Right cardiac atrium (tissue), 5 donors: Measurements from ENCODE around the gene FAU. TPM values are rescaled to one million over a fixed set of nuclear protein-coding genes. Genes with fewer than 3 reads are reported as not detected.

ENCODE experiments used
- ATAC-seq, 2 donors: fragments of 200-7000 bp; cut with Tn5 transposase; one replicate each; pipeline versions ENCODE4 v1.8.0 to v1.9.1; 2020; ENCODE audit warnings: moderate library complexity in 2 of 2, mild to moderate bottlenecking in 1 of 2
- DNase-seq, 3 donors: peaks; one replicate each; pipeline ENCODE4 v3.0.0-alpha.2; 2020
- H3K27ac ChIP-seq: one replicate; pipeline ENCODE4 v1.5.1; 2013; ENCODE audit warnings: mild to moderate bottlenecking, low read length, control low read depth, moderate library complexity
- H3K27me3 ChIP-seq: one replicate; pipeline ENCODE4 v1.6.1; 2013; ENCODE audit not compliant: control insufficient read depth, insufficient read depth
- H3K4me1 ChIP-seq: one replicate; pipeline ENCODE4 v1.6.1; 2013; ENCODE audit warnings: low read length; ENCODE audit not compliant: control insufficient read depth, insufficient read depth
- H3K4me3 ChIP-seq: one replicate; pipeline ENCODE4 v1.5.1; 2013; ENCODE audit warnings: low read length, control low read depth
- H3K9me3 ChIP-seq: one replicate; pipeline ENCODE4 v1.6.1; 2013; ENCODE audit warnings: low read length; ENCODE audit not compliant: control insufficient read depth
- WGBS: extraction: QIAGEN DNeasy Blood & Tissue Kit; methylation state at CpG from one replicate; pipeline ENCODE4 v1.1.7; 2013; 5-methylcytosine and 5-hydroxymethylcytosine counted together
- intact Hi-C, 4 donors: fragments of 100-400 bp; cut with DNase I; formaldehyde crosslinking; loops; one replicate each; pipeline versions ENCODE4 v1.11.0 to v1.14.0; 2022 to 2023
- polyA plus RNA-seq: library from polyadenylated mRNA; stranded (reverse); fragments of 200-250 nt; gene quantifications from one replicate; pipeline ENCODE4 v1.2.3, GENCODE V29; 2013
- total RNA-seq, 4 donors: library from RNA; stranded (reverse); fragmentation: NEBNext Ultra II Directional; extraction: Animal tissue kit (Norgen Biotek cat#: 25700); gene quantifications; one replicate each; pipeline ENCODE4 v1.2.1, GENCODE V29; 2021
- donor health status: healthy with polysubstance abuse.
- donor health status: DM: no; HTN: yes; CAD: no.
- donor health status: DM: no; HTN: no; CAD: no.
- donor health status: DM: no; HTN: yes; CAD: no; lungs with severe emphysema.
- donor health status: DM: yes; HTN: yes; CAD: no.

The FAU gene
- total and polyA plus RNA-seq, 5 donors: 658 to 797 (median 718) TPM

- WGBS: 67% methylated on average over 4 of the region's 4 CpGs
- intact Hi-C loops: no loop called here
- Histone ChIP-seq H3K27ac (peak overlapping the region; percentile 65), H3K9me3 (no peaks in the 10 kb centered on the region), H3K4me1 (peaks cover 9% of the 10 kb centered on the region), H3K27me3 (no peaks in the 10 kb centered on the region), H3K4me3 (no peak overlapping the region)
- ATAC-seq: no peak
- DNase-seq: peak in 1 of 3 donors; percentile 65
Observed at GRCh38 chr11:65104628-65105027, 17.3 kb downstream of the FAU start.

GRCh38 chr11:65103476-65103875 is 18.5 kb downstream of the FAU start:
- Histone ChIP-seq H3K27ac (peak overlapping the region; percentile 76), H3K4me1 (peaks cover 9% of the 10 kb centered on the region), H3K27me3 (no peaks in the 10 kb centered on the region), H3K9me3 (no peaks in the 10 kb centered on the region), H3K4me3 (no peak overlapping the region)
- DNase-seq (no peak), ATAC-seq (no peak)
- intact Hi-C loops: no loop called here

- DNase-seq (peak in 1 of 3 donors; percentile 62), ATAC-seq (peak; percentile 78 to 83)
- 57% methylated on average over 8 of the region's 8 CpGs for WGBS
- intact Hi-C loops: no loop called here
- H3K27me3 ChIP-seq: no peaks in the 10 kb centered on the region
- no peaks in the 10 kb centered on the region for H3K9me3 ChIP-seq
- H3K27ac ChIP-seq: peak overlapping the region; percentile 88
- peaks cover 9% of the 10 kb centered on the region for H3K4me1 ChIP-seq
- H3K4me3 ChIP-seq: no peak overlapping the region
Observed at GRCh38 chr11:65102142-65103095, 19.5 kb downstream of the FAU start.

GRCh38 chr11:65100674-65101350 is 21.1 kb downstream of the FAU start:
- ATAC-seq: no peak
- Histone ChIP-seq H3K27ac (no peak overlapping the region), H3K9me3 (no peaks in the 10 kb centered on the region), H3K27me3 (no peaks in the 10 kb centered on the region), H3K4me1 (peaks cover 9% of the 10 kb centered on the region), H3K4me3 (no peak overlapping the region)
- WGBS: 73% methylated on average over 6 of the region's 6 CpGs
- intact Hi-C loops: no loop called here
- DNase-seq: no peak

- ATAC-seq (no peak), DNase-seq (no peak)
- H3K27me3 ChIP-seq: no peaks in the 10 kb centered on the region
- H3K27ac ChIP-seq: peak overlapping the region; percentile 92
- WGBS: 35% methylated on average over 8 of the region's 8 CpGs
- peaks cover 2% of the 10 kb centered on the region for H3K4me1 ChIP-seq
- intact Hi-C loops: no loop called here
- peak overlapping the region; percentile 91 for H3K4me3 ChIP-seq
- H3K9me3 ChIP-seq: no peaks in the 10 kb centered on the region
Observed at GRCh38 chr11:65096926-65097325, 25.0 kb downstream of the FAU start.

- ATAC-seq (peak; percentile 96 to 97), DNase-seq (peak; percentile 91 to 96 (median 95))
- WGBS: under 1% methylated on average over 52 of the region's 52 CpGs
- Histone ChIP-seq H3K27ac (peak within 1 kb of the TSS; percentile 92), H3K9me3 (no peaks in the 10 kb centered on the region), H3K4me3 (peak within 1 kb of the TSS; percentile 91), H3K4me1 (no peaks in the 10 kb centered on the region), H3K27me3 (no peaks in the 10 kb centered on the region)
- intact Hi-C loops: no loop called here
Observed at GRCh38 chr11:65095974-65096806, 25.7 kb downstream of the FAU start, which contains the start of gene VPS51. TSS of gene VPS51 (plus strand) at chr11:65096214. CDS start at chr11:65096251, 37 bp downstream.

GRCh38 chr11:65095427-65095826 is 26.5 kb downstream of the FAU start:
- no peaks in the 10 kb centered on the region for H3K27me3 ChIP-seq
- H3K27ac ChIP-seq: peak overlapping the region; percentile 19
- H3K4me1 ChIP-seq: no peaks in the 10 kb centered on the region
- intact Hi-C loops: no loop called here
- 79% methylated on average over 22 of the region's 22 CpGs for WGBS
- H3K4me3 ChIP-seq: no peak overlapping the region
- no peaks in the 10 kb centered on the region for H3K9me3 ChIP-seq
- ATAC-seq (peak; percentile 6 to 8), DNase-seq (peak in 1 of 3 donors; percentile 60)

GRCh38 chr11:65090628-65091027 is 31.3 kb downstream of the FAU start:
- WGBS: 97% methylated on average over 4 of the region's 4 CpGs
- no peaks in the 10 kb centered on the region for H3K9me3 ChIP-seq
- no peaks in the 10 kb centered on the region for H3K4me1 ChIP-seq
- intact Hi-C loops: no loop called here
- ATAC-seq (no peak), DNase-seq (no peak)
- H3K27me3 ChIP-seq: no peaks in the 10 kb centered on the region
- no peak overlapping the region for H3K4me3 ChIP-seq
- no peak overlapping the region for H3K27ac ChIP-seq

GRCh38 chr11:65089621-65090020 is 32.3 kb downstream of the FAU start:
- intact Hi-C loops: loop anchor here in 1 of 4 donors (10.0 kb wide), 1 partner anchor 75 kb away; the partner anchor contains the start of gene ARL2
- H3K4me1 ChIP-seq: peaks cover 2% of the 10 kb centered on the region
- no peak overlapping the region for H3K4me3 ChIP-seq
- peak in 2 of 3 donors; percentile 2 to 9 for DNase-seq
- 94% methylated on average over 4 of the region's 4 CpGs for WGBS
- H3K27me3 ChIP-seq: no peaks in the 10 kb centered on the region
- no peak overlapping the region for H3K27ac ChIP-seq
- H3K9me3 ChIP-seq: no peaks in the 10 kb centered on the region
- no peak for ATAC-seq

- no peaks in the 10 kb centered on the region for H3K9me3 ChIP-seq
- DNase-seq (peak in 2 of 3 donors; percentile 6 to 38), ATAC-seq (no peak)
- no peak overlapping the region for H3K27ac ChIP-seq
- WGBS: 94% methylated on average over 15 of the region's 15 CpGs
- H3K4me1 ChIP-seq: peaks cover 2% of the 10 kb centered on the region
- no peak overlapping the region for H3K4me3 ChIP-seq
- intact Hi-C loops: loop anchor here in 1 of 4 donors (10.0 kb wide), 1 partner anchor 73 kb away; the partner anchor contains the start of gene ARL2
- H3K27me3 ChIP-seq: no peaks in the 10 kb centered on the region
Observed at GRCh38 chr11:65087827-65088226, 34.1 kb downstream of the FAU start.
